GM18907 (cell line): ENCODE data around the gene CYB5D1.

Experiments used
- ATAC-seq: cut with Tn5 transposase; IDR thresholded peaks from one replicate; pipeline ENCODE4 v1.9.1; 2021; ENCODE audit warnings: mild to moderate bottlenecking, moderate library complexity; ENCODE audit not compliant: unreplicated experiment

The CYB5D1 gene

DNA sequence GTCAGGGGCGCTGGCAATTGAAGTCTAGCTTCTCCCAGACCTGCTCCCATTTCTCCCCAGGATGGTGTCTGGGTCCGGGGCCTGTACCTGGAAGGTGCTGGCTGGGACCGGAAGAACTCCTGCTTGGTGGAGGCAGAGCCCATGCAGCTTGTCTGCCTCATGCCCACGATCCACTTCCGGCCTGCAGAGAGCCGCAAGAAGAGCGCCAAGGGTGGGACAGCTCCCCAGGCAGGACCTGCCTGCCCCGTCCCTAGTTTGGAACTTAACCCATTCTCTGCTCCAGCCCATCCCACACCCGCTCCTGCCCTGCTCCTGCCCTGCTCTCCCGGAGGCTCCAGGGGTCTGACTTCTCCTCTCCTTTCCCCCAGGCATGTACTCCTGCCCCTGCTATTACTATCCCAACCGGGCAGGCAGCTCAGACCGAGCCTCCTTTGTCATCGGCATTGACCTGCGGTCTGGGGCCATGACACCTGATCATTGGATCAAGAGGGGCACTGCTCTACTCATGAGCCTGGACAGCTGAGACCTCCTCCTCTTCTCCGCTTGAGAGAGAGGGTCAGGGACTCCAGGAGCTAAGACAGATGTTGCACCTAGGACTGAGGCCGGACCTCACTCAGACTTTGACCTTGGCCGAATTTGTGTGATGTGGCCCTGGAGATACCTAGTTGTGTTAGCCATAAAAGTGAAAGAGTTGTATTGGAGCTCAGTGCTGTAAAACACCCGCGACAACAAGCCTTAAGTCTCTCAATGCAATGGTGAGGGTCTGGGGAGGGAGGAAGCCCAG lies 24.6 kb upstream of the CYB5D1 start:
- ATAC-seq = no peak

DNA sequence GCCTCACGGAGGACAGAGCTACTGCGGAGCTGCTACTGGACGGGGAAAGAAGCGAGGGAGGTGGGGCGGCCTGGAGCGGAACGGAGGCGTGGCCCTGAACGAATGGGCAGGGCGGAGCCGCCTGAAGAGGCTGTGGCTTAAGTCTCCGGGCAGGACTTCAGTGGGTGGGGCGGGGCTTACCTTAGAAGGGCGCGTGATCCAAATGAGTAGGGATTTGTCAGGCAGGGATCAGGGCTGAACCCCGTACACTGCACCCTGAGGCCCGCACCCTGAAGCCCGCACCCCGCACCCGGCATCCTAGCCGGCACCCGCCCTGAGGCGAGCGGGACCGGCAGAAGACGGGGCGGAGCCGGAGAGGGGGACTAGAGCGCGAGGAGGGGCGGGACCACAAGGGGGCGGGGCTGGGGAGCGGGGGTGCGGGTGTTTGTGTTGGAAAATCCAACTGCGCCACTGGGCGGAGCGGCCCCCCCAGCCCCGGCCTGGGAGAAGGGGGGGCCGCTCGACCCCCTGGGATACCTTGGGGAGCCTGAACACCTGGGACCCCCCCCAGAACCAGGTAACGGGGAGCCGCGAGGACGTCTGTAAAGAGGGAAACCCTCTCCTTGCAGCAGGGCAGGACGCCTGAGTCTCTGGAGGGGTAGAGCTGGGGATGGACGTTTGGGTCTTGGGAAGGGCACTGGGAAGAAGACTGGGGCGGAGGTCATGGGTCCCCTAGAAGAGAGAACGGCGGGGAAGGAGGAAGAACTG lies 23.8 kb upstream of the CYB5D1 start, which contains the start of gene KDM6B:
TSS of gene KDM6B (plus strand) at position 423 of the 747 bp plus-strand sequence. CDS start 11,338 bp downstream, outside the sequence.
- peak; percentile 36 for ATAC-seq

DNA sequence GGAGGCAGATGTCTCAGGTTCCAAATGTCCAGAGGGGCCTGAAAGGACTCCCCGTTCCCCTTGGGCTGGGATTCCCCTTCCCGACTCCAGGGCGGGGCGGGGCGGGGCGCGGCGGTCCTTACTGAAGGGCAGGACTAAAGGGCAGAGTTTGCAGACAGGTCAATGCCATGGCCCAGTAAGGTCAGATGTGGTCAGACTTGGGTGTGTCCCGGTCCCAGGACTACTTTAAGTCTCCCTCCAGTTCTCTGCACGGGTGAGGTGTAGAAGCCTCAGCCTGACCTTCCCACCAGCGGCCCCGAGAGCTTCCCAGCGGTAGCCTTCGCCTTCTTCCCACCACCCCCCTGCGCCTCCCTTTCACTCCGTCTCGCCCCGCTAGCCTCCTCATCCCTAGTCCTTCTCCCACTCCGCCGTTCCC lies 23.3 kb upstream of the CYB5D1 start:
- peak; percentile 10 for ATAC-seq

DNA sequence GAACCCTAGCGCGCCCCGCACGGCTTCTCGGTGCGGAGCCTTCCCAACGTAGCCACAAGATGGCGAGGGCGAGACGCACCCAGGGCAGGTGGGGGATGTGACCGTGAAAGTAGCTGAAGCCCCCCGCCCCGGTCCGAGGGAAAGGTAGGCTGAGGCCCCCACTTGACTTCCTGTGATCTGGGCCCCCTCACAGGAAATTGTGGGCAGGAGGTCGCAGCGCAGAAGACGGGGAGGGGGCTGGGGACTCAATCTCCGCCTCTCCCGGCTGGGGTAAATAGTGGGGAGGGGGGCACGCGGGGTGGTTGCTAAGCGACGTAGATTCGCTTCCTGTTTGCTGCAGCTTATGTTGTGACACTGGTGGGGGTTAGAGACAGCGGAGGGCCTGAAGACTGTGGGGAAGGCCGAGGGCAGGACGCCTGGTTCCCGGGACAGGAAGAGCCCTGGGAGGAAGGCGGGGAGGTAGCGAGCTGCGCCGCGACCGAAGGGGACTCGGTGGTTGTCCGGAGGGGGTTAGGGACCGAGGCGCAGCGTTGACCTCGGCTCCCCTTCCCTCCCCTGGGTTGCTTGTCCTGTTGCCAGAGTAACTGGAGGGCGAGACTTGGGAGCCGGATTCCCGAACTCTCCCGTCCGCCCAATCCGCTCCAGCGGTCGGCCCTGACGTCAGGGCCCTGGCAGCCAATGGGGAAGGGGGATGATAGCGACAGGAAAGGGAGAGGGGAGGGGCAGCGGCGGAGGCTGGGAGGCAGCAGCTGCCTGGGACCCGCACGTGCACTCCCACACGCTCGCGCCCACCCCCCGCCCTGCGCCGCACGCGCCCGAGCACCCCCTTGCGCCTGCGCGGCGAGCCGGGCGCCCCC lies 22.6 kb upstream of the CYB5D1 start:
- peak; percentile 45 for ATAC-seq

DNA sequence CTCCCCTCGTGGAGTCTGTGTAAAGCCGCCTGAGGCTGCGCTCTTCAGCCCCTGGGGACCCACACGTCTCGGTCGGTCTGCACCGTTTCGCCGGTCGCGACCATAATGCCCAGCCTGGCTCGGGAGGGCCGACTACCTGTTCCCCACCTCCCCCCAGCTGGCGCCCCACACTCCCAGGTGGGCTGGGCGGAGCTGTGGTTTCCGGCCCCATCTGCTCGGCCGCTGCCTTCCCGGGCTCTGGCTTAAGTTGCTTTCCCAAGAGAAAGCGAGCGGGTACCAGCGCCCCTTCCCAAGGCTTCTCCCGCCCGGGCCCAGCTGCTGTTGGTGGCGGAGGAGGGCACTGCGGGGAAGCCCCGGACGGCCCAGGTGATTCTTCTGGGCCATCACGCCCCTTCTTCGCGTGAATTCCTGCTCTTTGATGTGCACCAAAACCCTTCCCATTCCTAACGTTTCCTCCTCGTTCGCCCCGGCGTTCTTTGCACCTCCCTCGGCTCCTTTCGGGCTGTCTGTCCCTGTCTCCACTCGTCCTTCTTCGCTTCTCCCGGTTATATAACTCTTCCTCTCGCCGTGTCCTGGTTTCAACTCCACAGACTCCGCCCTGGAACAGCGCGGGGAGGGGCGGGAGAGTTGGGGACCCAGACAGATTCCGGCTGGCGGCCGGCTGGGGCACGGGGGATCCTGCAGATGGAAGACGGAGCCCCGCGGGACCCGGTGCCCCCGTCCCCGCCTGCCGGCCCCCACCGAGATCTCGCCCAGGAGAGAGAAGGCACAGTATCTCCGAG lies 21.8 kb upstream of the CYB5D1 start:
- peak; percentile 36 for ATAC-seq

DNA sequence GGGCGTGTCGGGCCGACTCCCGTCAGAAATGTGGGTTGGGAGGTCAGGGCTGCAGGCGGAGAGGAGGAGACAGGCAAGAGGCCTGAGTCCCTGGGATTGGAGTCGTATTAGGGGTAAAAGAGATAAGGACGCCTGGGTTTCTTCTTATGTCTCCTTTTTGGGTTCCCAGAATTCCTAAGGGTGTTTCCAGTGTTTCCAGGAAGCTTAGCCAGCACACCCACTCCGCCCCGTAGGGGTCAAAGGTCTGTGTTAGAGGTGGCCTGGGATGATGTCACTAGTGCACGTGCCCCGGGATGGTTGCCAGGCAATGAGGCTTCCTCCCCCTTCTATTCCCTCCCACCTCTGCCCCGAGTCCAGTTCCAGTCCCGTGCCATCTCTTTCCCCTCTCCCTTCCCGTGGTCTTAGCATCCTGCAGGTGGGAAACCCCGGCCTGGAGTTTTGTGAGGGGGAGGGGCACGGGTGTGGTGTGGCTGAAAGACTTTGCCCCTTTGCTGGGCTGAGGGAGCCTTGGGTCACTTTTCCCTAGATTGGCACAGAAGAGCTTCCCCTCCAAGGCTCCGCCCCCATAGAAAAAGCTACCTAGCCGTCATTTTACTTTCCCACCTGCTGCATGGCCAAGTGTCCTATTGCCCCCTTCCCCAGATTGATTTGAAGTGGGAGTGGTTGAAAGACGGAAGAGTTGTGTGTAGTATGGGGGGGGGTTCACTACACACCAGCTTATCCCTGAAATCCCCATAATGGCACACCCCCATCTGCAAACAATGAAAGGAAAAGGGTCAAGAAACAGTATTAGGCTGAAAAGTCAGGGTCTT lies 21.0 kb upstream of the CYB5D1 start:
- ATAC-seq = peak; percentile 17

DNA sequence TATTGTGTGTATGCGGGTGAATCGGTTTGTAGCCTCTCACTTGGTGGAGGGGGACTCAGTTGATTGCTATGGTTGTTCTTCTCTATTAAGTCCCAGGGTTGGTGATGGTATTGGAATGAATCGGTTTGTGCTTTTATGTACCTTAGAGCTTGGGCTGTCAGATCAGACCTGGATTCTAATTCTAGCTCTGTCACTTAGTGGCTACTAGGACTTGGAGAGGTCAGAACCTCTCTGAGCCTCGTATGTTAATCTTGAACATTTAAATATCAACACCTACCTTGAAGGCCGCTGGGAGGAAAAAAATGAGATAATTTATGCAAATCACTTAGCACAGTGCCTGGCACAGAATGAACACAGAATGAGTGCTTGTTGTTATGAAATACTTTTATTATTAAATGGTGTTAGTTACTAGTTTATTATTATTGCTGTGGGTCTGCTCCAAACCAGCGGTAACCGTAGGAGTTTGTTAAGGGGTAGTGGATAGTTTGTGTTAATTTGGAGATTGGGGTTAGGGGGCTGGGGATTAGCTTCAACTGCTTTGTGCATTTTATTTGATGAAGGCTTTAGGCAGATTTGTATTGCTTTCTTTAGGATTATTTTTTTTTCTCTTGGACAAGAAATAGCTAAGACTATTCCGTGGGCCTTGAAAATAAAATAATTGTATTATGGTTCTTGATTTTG lies 20.3 kb upstream of the CYB5D1 start:
- no peak for ATAC-seq

DNA sequence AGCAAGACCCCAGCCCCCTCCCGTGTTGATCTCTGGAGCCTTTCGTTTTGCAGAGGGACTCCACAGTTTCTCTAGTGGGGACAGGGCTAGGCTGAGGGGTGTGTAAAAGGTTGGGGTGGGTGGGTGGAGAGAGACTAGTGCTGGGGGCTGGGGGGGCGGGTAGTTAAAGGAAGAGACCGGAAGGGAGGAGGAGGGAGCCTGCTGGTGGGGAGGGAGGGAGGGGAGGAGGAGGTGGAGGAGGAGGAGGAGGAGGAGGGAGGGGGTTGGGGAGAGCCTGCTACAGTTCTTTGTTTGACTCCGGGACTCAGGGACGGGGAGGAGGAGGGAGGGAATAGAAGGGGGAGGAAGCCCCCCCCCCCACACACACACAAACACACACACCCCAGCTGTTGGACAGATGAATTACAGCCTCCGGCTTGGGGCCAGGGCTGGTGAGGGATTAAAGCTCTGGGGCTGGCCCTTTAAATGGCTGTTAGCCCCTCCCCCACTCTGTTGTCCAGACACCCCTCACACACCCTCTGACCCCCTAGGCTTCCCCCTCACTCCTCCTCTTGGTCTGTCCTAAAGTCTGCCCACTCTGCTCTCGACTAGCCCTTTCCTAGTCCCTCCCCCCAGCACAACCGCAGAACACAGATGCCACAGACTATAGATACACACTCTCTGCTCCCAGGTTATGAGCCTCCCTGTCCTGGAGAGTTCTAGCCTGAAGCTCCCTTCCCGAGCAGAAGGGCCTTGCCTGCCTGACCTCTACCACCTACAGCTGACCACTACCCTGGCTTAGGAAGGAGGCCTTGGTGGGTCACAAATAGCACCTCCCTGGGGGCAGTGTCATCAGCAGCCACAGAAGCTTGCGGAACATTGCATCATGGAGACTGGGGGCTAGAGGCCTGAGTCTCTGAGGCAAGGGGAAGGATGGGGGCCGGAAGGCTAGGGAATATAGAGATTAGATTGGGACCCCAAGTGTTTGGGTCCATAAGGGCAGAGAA lies 19.4 kb upstream of the CYB5D1 start:
- no peak for ATAC-seq

DNA sequence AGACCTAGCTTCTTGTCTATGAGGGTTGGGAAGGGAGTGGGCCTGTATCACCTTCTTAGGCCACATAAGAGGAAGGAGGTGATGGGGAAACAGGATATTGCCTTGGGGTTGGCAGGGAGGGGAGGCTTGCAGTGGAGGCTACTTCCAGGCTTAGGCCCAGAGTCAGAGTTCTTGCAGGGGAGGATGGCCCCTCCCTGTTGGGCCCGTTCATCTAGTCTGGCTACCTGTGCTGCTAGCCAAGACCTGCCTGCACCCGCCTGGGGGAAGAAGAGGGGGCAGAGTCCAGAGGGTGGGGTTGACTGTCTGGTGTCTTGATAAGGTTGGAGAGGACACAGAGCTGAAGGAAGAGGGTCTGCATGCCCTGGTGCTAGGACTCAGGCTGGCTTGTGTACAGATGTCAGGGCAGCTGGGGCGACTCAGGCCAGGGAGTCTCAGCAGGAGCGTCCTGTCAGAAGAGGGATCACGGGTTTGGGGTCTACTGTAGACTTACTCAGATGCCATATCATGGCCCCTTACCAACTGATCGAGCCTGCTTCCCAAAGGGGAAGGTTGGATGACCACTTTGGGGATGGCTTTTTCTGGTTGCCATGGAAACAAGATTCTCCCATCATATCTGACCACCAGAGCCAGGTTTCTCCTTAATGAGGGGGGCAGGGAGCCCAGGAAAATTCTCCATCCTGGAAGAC lies 18.5 kb upstream of the CYB5D1 start:
- no peak for ATAC-seq

DNA sequence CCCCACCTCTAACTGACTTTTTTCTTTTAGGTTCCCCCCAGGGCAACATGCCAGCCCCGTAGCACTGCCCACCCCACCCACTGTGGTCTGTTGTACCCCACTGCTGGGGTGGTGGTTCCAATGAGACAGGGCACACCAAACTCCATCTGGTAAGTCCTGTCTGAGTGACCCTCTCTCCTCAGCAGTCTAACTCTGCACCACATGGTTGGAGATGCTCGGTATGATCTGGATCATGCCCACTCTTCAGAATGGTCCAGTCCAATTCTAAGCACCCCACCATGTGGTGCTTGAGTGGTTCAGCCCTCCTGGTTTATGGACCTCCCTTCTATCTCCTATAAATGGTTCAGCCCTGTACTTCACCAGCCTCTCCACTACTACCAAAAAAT lies 17.9 kb upstream of the CYB5D1 start:
- no peak for ATAC-seq

DNA sequence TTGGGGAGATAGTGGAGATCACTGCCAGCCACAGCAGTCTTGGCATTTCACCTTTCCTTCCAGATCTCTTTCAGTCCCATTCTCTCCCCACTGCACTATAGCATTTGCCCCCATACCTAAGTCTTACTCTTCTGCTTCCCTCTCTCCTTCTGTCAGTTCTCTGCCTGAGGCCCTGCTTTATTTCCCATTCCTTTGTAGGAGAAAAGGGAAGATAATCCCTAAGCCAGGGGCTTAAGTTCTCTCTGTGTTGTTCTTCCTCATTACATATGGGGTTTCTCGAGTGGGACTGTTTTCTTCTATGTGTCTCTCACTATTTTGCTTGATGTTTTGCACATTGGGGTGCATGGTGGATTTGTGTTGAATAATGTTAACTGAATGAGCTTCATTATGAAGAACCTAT lies 17.4 kb upstream of the CYB5D1 start:
- no peak for ATAC-seq

DNA sequence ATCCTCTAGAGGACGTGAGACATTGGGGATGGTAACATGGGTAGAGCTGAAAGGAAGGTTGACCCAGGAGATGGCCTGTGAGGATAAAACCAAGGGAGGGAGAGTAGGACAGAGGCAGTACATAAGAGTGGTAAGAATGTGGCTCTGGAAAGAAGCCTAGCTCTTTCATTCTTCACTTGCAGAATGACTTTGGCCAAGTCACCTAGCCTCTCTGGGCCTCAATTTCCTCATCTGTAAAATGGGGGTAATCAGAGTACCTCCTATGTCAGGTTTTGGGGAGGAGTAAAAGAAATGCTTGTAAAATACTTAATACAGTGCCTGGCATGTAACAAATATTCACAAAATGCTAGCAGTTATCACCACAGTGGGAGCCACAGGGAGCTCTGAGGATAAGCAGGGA lies 16.9 kb upstream of the CYB5D1 start:
- ATAC-seq = no peak

DNA sequence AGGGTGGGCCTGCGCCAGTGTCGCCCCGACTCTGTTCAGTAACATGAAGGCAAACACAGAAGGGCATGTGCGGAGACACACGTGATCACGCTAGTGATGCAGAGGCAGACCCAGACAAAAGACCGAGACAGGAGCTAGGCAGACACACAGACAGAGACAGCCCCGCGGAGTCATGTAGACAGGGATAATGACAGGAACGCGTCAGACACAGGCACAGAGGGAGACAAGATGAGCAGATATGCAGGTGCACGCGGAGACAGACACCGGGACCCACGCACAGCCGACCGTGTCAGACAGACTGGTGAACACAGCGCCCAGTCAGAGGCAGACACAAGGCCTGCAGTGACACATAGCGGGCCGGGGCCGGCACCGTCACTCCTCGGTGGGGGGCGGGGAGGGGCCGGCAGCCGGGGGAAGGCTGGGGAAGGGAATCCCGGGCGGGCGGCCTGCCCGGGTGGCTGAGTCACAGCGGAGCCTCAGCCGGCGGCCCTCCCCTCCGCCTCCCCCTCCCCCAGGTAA lies 16.3 kb upstream of the CYB5D1 start:
- ATAC-seq = peak; percentile 12

DNA sequence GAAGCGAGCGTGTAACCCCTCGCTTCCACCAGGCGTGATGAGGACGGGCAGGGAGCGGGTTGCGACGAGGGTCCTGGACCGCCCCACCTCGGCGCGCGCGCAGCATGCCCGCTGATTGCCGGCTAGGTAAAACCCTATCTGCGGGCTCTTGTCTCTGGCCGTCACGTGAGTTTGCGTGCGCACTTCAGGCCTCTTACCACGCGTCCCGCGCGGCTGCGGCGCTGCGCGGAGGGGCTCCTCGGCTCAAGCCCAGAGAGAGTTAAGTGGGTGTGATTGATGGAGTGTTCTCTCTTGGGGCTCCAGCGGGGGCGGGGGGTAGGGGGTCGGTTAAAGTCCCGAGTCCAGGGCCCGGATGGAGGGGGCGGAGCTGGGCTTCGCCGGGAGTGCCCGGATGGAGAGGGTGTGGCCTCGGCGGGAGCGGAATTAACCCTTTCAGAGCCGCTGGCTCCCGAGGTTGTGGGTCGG lies 15.9 kb upstream of the CYB5D1 start:
- peak; percentile 33 for ATAC-seq

DNA sequence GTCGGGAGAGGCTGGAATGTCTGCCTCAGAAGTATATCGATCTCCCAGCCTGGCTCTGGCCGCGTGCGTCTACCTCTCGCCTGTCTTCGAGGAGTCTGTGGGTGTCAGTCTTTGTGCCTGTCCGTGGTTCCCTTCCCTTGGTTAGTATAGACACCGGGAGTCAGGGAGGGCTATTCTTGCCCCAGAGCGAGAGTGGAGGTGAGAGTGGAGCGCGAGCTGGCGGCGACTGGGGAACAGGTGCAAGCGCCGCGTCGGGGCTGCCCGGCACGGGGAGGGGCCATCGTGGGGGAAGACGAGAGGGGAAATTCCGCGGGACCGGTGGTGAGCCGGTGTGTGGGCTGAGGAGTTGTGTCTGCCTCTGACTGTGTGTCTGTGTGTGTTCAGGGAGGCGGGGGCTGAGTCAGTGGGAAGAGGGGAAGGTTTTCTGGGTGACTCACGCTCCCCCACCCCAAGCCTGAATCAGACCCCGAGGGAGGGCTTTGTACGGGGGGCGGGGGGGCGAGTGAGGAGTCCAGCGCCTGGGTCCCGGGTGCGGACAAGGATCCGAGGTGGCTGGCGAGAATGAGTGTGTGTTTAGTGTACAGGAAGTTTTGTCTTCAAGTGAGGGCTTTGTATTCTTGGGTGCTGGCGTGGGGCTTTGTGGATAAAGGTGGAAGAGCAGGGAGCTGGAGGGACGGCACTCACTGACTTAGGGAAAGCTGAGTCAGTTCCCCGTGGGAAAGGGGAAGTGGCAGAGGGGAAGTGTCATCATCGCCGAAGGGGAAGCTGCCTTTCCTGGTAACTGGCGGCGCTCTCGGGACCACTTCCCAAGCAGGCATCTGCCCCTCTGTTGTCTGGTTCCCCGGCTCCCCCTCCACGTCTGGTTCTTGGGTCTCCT lies 15.2 kb upstream of the CYB5D1 start:
- ATAC-seq = peak; percentile 35

DNA sequence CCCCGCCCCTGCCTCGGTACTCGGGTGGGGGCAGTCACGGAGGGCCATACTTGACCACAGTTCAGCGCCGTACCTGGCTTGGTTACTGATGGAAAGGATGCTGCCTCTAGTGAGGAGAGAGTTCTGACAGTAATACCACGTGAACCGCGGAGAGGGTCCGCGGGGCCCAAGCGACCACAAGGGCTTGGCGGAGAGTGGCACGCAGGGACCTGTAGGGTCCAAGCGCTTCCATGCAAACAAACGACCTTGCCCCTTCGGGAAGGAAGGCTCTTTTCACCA lies 14.6 kb upstream of the CYB5D1 start:
- ATAC-seq = peak; percentile 5
